SK-N-SH (cell line): ENCODE results near the gene BBX.

Experiments used
- EP300 ChIP-seq, 2 experiments: IDR thresholded peaks; 2 replicates each; pipeline versions ENCODE4 v1.4.0 to v1.6.1; 2012; ENCODE audit warnings: borderline replicate concordance in 1 of 2, low read depth in 1 of 2, low read length in 1 of 2
- NRF1 ChIP-seq: IDR thresholded peaks from 2 replicates; pipeline ENCODE4 v1.6.1; 2012; ENCODE audit warnings: low read depth, mild to moderate bottlenecking, low read length
- RAD21 ChIP-seq: IDR thresholded peaks from 2 replicates; pipeline ENCODE4 v1.6.1; 2012; ENCODE audit warnings: mild to moderate bottlenecking, low read length
- RFX5 ChIP-seq: IDR thresholded peaks from 2 replicates; pipeline ENCODE4 v1.6.1; 2012; ENCODE audit warnings: mild to moderate bottlenecking, improper control_type of control experiment, low read length
- SMC3 ChIP-seq: IDR thresholded peaks from 2 replicates; pipeline ENCODE4 v1.6.1; 2012; ENCODE audit warnings: low read depth, low read length, improper control_type of control experiment
- TAF1 ChIP-seq: IDR thresholded peaks from 2 replicates; pipeline ENCODE4 v1.6.1; 2012; ENCODE audit warnings: low read depth, mild to moderate bottlenecking, low read length, moderate library complexity, borderline replicate concordance
- YY1 ChIP-seq: IDR thresholded peaks from 2 replicates; pipeline ENCODE4 v1.4.0; 2012; ENCODE audit warnings: low read depth, mild to moderate bottlenecking
- TF ChIP-seq, protein P1 (sequence below): fragments of 200-600 bp; sonication (generic); IDR thresholded peaks from 2 replicates; pipeline ENCODE4 v1.6.1; 2017; ENCODE audit warnings: antibody characterized with exemption, mild to moderate bottlenecking, moderate library complexity

DNA sequence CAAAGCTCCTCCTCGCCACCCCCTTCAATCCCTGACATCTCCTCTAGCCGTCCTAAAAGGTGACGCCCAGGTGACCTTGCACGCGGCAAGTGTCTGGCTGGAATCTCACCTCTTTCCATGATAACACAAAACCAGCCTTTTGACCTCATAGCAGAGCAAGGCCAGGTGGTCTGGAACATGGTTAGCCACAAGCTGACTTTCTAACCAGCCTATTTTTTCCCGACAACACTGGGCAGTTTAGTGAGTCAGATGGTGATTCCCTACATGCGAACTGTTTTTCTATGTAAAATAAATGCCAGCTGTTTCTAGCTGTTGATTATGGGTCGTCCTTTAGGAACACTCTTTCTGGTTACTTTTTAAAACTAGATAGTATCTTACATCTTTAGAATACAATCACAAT lies 325.0 kb downstream of the BBX start:
- TF ChIP-seq NRF1, result no peak
- TF ChIP-seq RFX5, result no peak
- TF ChIP-seq, protein P1, sequence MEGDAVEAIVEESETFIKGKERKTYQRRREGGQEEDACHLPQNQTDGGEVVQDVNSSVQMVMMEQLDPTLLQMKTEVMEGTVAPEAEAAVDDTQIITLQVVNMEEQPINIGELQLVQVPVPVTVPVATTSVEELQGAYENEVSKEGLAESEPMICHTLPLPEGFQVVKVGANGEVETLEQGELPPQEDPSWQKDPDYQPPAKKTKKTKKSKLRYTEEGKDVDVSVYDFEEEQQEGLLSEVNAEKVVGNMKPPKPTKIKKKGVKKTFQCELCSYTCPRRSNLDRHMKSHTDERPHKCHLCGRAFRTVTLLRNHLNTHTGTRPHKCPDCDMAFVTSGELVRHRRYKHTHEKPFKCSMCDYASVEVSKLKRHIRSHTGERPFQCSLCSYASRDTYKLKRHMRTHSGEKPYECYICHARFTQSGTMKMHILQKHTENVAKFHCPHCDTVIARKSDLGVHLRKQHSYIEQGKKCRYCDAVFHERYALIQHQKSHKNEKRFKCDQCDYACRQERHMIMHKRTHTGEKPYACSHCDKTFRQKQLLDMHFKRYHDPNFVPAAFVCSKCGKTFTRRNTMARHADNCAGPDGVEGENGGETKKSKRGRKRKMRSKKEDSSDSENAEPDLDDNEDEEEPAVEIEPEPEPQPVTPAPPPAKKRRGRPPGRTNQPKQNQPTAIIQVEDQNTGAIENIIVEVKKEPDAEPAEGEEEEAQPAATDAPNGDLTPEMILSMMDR, result no peak
- no peak for TF ChIP-seq TAF1
- TF ChIP-seq YY1, result no peak
- TF ChIP-seq SMC3, result no peak
- no peak for TF ChIP-seq EP300 (IDR thresholded peaks at IDR 0.05; ENCODE audit: borderline replicate concordance in 1 of 2, low read depth in 1 of 2, low read length in 1 of 2)
- no peak for TF ChIP-seq RAD21
